Subcutaneous adipose tissue (tissue), 4 donors: ENCODE data around the gene GLI3. TPM values are rescaled to one million over a fixed set of nuclear protein-coding genes. Genes with fewer than 3 reads are reported as not detected.

Experiments
- CTCF ChIP-seq: fragments of 450-650 bp; IDR thresholded peaks from one replicate; pipeline ENCODE4 v1.5.1; 2016; ENCODE audit warnings: low read depth, mild to moderate bottlenecking, control low read depth, antibody characterized with exemption, moderate library complexity
- total RNA-seq, 4 donors: library from RNA; depleted of rRNA; stranded (reverse); fragments of >200 nt; gene quantifications; one replicate each; pipeline ENCODE4 v1.1.0, GENCODE V29; 2016

GLI3 gene
- total RNA-seq, 4 donors from 2014 or later = 11.6 to 16.8 (median 16.3) TPM

- TF ChIP-seq CTCF = no peak
Observed at GRCh38 chr7:42264702-42265101, 27.7 kb upstream of the GLI3 start.

- no peak for TF ChIP-seq CTCF
Observed at GRCh38 chr7:42263971-42264370, 27.0 kb upstream of the GLI3 start.

GRCh38 chr7:42262964-42263363 is 26.0 kb upstream of the GLI3 start:
- no peak for TF ChIP-seq CTCF

- TF ChIP-seq CTCF = no peak
Observed at GRCh38 chr7:42254217-42254616, 17.2 kb upstream of the GLI3 start.

- no peak for TF ChIP-seq CTCF
Observed at GRCh38 chr7:42253316-42253715, 16.3 kb upstream of the GLI3 start.

GRCh38 chr7:42250411-42250810 is 13.4 kb upstream of the GLI3 start:
- no peak for TF ChIP-seq CTCF

- TF ChIP-seq CTCF = no peak
Observed at GRCh38 chr7:42248579-42248978, 11.6 kb upstream of the GLI3 start.

GRCh38 chr7:42247301-42247700 is 10.3 kb upstream of the GLI3 start:
- TF ChIP-seq CTCF = no peak
